SK-N-SH (cell line): ENCODE measurements around the gene GHRHR.

Experiments used
- CTCF ChIP-seq: fragments of 200-600 bp; sonication (generic); IDR thresholded peaks from 2 replicates; pipeline ENCODE4 v1.6.1; 2017; ENCODE audit warnings: antibody characterized with exemption, mild to moderate bottlenecking, moderate library complexity
- EP300 ChIP-seq, 2 experiments: IDR thresholded peaks; 2 replicates each; pipeline versions ENCODE4 v1.4.0 to v1.6.1; 2012; ENCODE audit warnings: borderline replicate concordance in 1 of 2, low read depth in 1 of 2, low read length in 1 of 2
- EZH2phosphoT487 ChIP-seq: fragments of 200-600 bp; sonication (generic); IDR thresholded peaks from 2 replicates; pipeline ENCODE4 v1.6.1; 2017; ENCODE audit warnings: low read depth, mixed run types, mild to moderate bottlenecking, antibody characterized with exemption, moderate library complexity, borderline replicate concordance
- FOXM1 ChIP-seq: IDR thresholded peaks from 2 replicates; pipeline ENCODE4 v1.4.0; 2012; ENCODE audit warnings: low read depth, mild to moderate bottlenecking
- PBX3 ChIP-seq: IDR thresholded peaks from 2 replicates; pipeline ENCODE4; 2012
- POLR2AphosphoS5 ChIP-seq: IDR thresholded peaks from 2 replicates; pipeline ENCODE4 v1.6.1; 2012; ENCODE audit warnings: low read depth, low read length
- RFX5 ChIP-seq: IDR thresholded peaks from 2 replicates; pipeline ENCODE4 v1.6.1; 2012; ENCODE audit warnings: mild to moderate bottlenecking, improper control_type of control experiment, low read length
- RXRA ChIP-seq: IDR thresholded peaks from 2 replicates; pipeline ENCODE4 v1.4.0; 2012; ENCODE audit warnings: low read depth, mild to moderate bottlenecking, borderline replicate concordance
- YY1 ChIP-seq: IDR thresholded peaks from 2 replicates; pipeline ENCODE4 v1.4.0; 2012; ENCODE audit warnings: low read depth, mild to moderate bottlenecking
- ZBTB33 ChIP-seq: IDR thresholded peaks from 2 replicates; pipeline ENCODE4 v1.4.0; 2012; ENCODE audit warnings: low read depth, borderline replicate concordance
- TF ChIP-seq, protein P1 (sequence below): IDR thresholded peaks from 2 replicates; pipeline ENCODE4 v1.4.0; 2012; ENCODE audit warnings: low read depth
- TF ChIP-seq, protein P2 (sequence below): IDR thresholded peaks from 2 replicates; pipeline ENCODE4 v1.6.1; 2012; ENCODE audit warnings: mild to moderate bottlenecking, low read depth, low read length, moderate library complexity

DNA sequence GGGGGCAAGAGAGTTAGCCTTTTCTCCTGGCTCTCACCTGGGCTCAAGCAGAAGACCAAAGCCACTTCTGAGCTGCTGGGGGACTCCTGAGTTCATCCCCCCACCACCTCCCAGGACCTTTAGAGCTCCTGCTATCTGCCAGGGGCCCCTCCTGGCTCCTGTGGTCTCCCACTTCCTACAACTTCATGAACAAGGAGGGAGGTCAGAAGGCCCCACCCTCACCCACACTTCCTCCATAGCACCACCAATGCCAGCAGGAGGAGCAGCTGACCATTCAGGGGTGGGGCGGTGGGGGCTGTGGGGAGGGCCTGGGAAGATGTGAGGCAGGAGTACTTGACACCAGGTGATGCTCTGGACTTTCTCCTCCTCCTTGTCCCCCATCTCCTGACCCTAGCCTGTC is 55.8 kb downstream of the GHRHR start:
- TF ChIP-seq CTCF (no peak), EZH2phosphoT487 (no peak), POLR2AphosphoS5 (no peak), ZBTB33 (no peak), EP300 (IDR thresholded peaks at IDR 0.05; ENCODE audit: borderline replicate concordance in 1 of 2, low read depth in 1 of 2, low read length in 1 of 2) (no peak), RFX5 (no peak), FOXM1 (no peak), YY1 (no peak), RXRA (no peak), PBX3 (no peak)
- TF ChIP-seq, protein P1, sequence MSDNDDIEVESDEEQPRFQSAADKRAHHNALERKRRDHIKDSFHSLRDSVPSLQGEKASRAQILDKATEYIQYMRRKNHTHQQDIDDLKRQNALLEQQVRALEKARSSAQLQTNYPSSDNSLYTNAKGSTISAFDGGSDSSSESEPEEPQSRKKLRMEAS, result no peak
- TF ChIP-seq, protein P2, sequence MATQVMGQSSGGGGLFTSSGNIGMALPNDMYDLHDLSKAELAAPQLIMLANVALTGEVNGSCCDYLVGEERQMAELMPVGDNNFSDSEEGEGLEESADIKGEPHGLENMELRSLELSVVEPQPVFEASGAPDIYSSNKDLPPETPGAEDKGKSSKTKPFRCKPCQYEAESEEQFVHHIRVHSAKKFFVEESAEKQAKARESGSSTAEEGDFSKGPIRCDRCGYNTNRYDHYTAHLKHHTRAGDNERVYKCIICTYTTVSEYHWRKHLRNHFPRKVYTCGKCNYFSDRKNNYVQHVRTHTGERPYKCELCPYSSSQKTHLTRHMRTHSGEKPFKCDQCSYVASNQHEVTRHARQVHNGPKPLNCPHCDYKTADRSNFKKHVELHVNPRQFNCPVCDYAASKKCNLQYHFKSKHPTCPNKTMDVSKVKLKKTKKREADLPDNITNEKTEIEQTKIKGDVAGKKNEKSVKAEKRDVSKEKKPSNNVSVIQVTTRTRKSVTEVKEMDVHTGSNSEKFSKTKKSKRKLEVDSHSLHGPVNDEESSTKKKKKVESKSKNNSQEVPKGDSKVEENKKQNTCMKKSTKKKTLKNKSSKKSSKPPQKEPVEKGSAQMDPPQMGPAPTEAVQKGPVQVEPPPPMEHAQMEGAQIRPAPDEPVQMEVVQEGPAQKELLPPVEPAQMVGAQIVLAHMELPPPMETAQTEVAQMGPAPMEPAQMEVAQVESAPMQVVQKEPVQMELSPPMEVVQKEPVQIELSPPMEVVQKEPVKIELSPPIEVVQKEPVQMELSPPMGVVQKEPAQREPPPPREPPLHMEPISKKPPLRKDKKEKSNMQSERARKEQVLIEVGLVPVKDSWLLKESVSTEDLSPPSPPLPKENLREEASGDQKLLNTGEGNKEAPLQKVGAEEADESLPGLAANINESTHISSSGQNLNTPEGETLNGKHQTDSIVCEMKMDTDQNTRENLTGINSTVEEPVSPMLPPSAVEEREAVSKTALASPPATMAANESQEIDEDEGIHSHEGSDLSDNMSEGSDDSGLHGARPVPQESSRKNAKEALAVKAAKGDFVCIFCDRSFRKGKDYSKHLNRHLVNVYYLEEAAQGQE, result no peak
